Esophagus (tissue), 2 donors: ENCODE data around the gene B4GALT2. TPM values are rescaled to one million over a fixed set of nuclear protein-coding genes. Genes with fewer than 3 reads are reported as not detected.
A peak's percentile ranks its signal among the peaks of the same experiment; 100 is the strongest.

Source experiments
- H3K27ac ChIP-seq, 2 donors: one replicate each; pipeline ENCODE4 v1.5.1; 2013; ENCODE audit warnings: low read depth in 2 of 2, mild to moderate bottlenecking in 2 of 2, inconsistent platforms in 1 of 2, low read length in 1 of 2, moderate library complexity in 1 of 2
- H3K27me3 ChIP-seq, 2 donors: one replicate each; pipeline ENCODE4 v1.6.1; 2013; ENCODE audit warnings: low read length in 2 of 2, control low read depth in 1 of 2, mild to moderate bottlenecking in 1 of 2; ENCODE audit not compliant: insufficient read depth in 2 of 2, control insufficient read depth in 1 of 2
- H3K36me3 ChIP-seq, 2 donors: one replicate each; pipeline ENCODE4 v1.6.1; 2013; ENCODE audit warnings: low read length in 1 of 2; ENCODE audit not compliant: control insufficient read depth in 2 of 2, insufficient read depth in 2 of 2
- H3K4me1 ChIP-seq, 2 donors: one replicate each; pipeline ENCODE4 v1.6.1; 2013; ENCODE audit warnings: low read length in 1 of 2; ENCODE audit not compliant: control insufficient read depth in 2 of 2, insufficient read depth in 2 of 2
- H3K4me3 ChIP-seq, 2 donors: one replicate each; pipeline ENCODE4 v1.5.1; 2013; ENCODE audit warnings: low read length in 2 of 2, mild to moderate bottlenecking in 2 of 2, low read depth in 1 of 2, moderate library complexity in 1 of 2
- H3K9me3 ChIP-seq, 2 donors: one replicate each; pipeline ENCODE4 v1.6.1; 2013; ENCODE audit warnings: mild to moderate bottlenecking in 2 of 2, low read depth in 1 of 2, low read length in 1 of 2, moderate library complexity in 1 of 2; ENCODE audit not compliant: control insufficient read depth in 2 of 2, insufficient read depth in 1 of 2
- WGBS, 2 donors: extraction: QIAGEN DNeasy Blood & Tissue Kit; methylation state at CpG; one replicate each; pipeline ENCODE4 v1.1.7; 2013; 5-methylcytosine and 5-hydroxymethylcytosine counted together
- polyA plus RNA-seq, 2 donors: library from polyadenylated mRNA; stranded (reverse); fragments of 200-250 nt; gene quantifications; one replicate each; pipeline ENCODE4 v1.2.3, GENCODE V29; 2013
- donor health status: healthy with polysubstance abuse.
- donor health status: Bipolar disorder and iron deficiency.

The B4GALT2 gene
- polyA plus RNA-seq, 2 donors: 22.7 to 30.6 TPM

- 49 to 54% methylated on average over 5 of the region's 5 CpGs for WGBS, 2 donors
- no peak overlapping the region for H3K27ac ChIP-seq
- H3K4me1 ChIP-seq: peaks cover 3 to 33% of the 10 kb centered on the region in 2 donors
- H3K4me3 ChIP-seq: no peak overlapping the region
- no peaks in the 10 kb centered on the region for H3K9me3 ChIP-seq
- no peaks in the 10 kb centered on the region for H3K36me3 ChIP-seq
- H3K27me3 ChIP-seq: no peaks in the 10 kb centered on the region
Observed at GRCh38 chr1:43934986-43935324, 44.1 kb upstream of the B4GALT2 start.

DNA sequence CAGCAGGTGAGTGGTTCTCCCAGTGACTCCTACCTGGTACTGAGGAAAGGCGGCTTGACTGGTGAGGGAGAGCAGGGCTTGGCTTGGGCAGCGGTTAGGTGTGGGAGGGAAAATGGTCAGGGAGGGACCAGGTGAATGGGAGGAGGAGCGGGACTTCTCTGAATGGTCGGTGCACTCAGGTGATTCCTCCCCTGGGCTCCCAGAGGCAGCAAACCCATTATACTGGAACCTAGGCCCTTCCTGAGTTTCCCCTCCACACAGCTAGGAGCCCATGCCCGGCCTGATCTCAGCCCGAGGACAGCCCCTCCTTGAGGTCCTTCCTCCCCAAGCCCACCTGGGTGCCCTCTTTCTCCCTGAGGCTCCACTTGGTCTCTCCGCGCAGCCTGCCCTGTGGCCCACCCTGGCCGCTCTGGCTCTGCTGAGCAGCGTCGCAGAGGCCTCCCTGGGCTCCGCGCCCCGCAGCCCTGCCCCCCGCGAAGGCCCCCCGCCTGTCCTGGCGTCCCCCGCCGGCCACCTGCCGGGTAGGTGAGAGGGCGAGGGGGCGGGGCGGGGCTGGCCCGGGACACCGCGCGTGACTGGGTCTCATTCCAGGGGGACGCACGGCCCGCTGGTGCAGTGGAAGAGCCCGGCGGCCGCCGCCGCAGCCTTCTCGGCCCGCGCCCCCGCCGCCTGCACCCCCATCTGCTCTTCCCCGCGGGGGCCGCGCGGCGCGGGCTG lies 43.1 kb upstream of the B4GALT2 start:
- WGBS, 2 donors: 11 to 16% methylated on average over 32 to 48 of the region's 48 CpGs
- no peaks in the 10 kb centered on the region for H3K27me3 ChIP-seq
- H3K4me1 ChIP-seq: peaks cover 3 to 31% of the 10 kb centered on the region in 2 donors
- peak overlapping the region; percentile 21 to 56 for H3K4me3 ChIP-seq
- no peaks in the 10 kb centered on the region for H3K36me3 ChIP-seq
- no peak overlapping the region for H3K27ac ChIP-seq
- no peaks in the 10 kb centered on the region for H3K9me3 ChIP-seq

- Histone ChIP-seq H3K36me3 (no peaks in the 10 kb centered on the region), H3K4me3 (peak overlapping the region; percentile 34 to 56), H3K9me3 (no peaks in the 10 kb centered on the region), H3K27ac (peak overlapping the region in 1 of 2 donors; percentile 34), H3K4me1 (peaks cover 3 to 29% of the 10 kb centered on the region in 2 donors), H3K27me3 (no peaks in the 10 kb centered on the region)
- WGBS, 2 donors: 13 to 18% methylated on average over 44 to 56 of the region's 56 CpGs
Observed at GRCh38 chr1:43936431-43937151, 42.4 kb upstream of the B4GALT2 start.

- Histone ChIP-seq H3K4me1 (peaks cover 3 to 29% of the 10 kb centered on the region in 2 donors), H3K36me3 (no peaks in the 10 kb centered on the region), H3K27me3 (no peaks in the 10 kb centered on the region), H3K27ac (no peak overlapping the region), H3K4me3 (no peak overlapping the region), H3K9me3 (no peaks in the 10 kb centered on the region)
- WGBS, 2 donors: 55 to 71% methylated on average over 8 of the region's 8 CpGs
Observed at GRCh38 chr1:43937179-43937865, 41.7 kb upstream of the B4GALT2 start.

- no peaks in the 10 kb centered on the region for H3K9me3 ChIP-seq
- H3K4me1 ChIP-seq: peaks cover 3 to 25% of the 10 kb centered on the region in 2 donors
- 84 to 85% methylated on average over 10 of the region's 10 CpGs for WGBS, 2 donors
- no peaks in the 10 kb centered on the region for H3K36me3 ChIP-seq
- no peak overlapping the region for H3K27ac ChIP-seq
- no peaks in the 10 kb centered on the region for H3K27me3 ChIP-seq
- H3K4me3 ChIP-seq: no peak overlapping the region
Observed at GRCh38 chr1:43938383-43938782, 40.6 kb upstream of the B4GALT2 start.

DNA sequence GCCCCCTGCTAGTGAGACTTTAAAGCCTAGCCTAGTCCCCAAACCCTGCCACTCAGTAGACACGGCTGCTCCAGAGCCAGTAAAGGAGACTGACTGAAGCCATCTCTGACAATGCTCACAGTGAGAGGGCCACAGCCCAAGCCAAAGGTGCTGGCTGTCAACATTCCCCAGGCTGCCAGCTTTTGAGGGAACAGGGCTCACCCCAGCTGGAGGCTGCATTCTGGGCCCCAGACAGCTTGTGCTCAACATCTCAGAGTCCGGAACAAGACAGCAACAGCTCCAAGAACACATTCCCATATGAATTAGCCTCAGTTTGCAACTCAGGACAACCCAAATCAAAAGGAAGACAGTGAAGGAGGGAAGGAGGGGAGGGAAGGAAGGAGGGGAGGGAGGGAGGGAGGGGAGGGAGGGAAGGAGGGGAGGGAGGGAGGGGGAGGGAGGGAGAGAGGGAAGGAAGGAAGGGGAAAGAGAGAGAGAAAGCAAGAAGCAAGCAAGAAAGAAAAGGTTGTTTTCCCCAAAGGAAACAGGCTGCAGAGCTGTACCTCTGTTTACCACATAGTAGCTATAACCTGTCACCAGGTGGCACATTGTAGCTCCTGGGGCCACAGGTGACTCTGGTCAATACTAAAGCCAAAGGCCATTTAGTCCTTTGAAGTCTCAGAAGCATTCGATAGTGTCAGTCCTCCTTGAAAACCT lies 40.0 kb upstream of the B4GALT2 start:
- Histone ChIP-seq H3K36me3 (no peaks in the 10 kb centered on the region), H3K27me3 (no peaks in the 10 kb centered on the region), H3K4me1 (peaks cover 0 to 21% of the 10 kb centered on the region in 2 donors), H3K9me3 (no peaks in the 10 kb centered on the region), H3K27ac (no peak overlapping the region), H3K4me3 (no peak overlapping the region)
- 72 to 80% methylated on average over 3 of the region's 3 CpGs for WGBS, 2 donors

DNA sequence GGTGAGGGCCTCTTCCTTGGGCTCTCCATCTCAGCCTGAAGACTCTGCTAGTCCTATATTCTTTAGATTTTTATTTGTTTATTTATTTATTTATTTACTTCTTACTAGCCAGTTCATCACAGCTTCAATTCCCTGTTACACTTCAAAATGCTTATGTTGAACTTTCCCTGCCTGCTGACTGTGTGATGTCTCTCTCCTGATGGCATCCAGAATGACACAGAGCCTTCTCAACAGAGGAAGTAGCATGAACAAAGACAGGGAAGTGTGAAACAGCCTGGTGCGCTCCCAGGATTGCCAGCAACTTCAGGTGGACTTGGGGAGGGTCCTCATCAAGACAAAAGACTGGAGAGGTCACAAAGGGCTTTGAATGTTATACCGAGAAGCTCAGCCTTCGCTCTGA lies 36.6 kb upstream of the B4GALT2 start:
- peaks cover 1 to 2% of the 10 kb centered on the region in 2 donors for H3K4me1 ChIP-seq
- 90 to 95% methylated on average over 3 of the region's 3 CpGs for WGBS, 2 donors
- no peaks in the 10 kb centered on the region for H3K36me3 ChIP-seq
- no peak overlapping the region for H3K27ac ChIP-seq
- H3K4me3 ChIP-seq: no peak overlapping the region
- no peaks in the 10 kb centered on the region for H3K27me3 ChIP-seq
- H3K9me3 ChIP-seq: no peaks in the 10 kb centered on the region

DNA sequence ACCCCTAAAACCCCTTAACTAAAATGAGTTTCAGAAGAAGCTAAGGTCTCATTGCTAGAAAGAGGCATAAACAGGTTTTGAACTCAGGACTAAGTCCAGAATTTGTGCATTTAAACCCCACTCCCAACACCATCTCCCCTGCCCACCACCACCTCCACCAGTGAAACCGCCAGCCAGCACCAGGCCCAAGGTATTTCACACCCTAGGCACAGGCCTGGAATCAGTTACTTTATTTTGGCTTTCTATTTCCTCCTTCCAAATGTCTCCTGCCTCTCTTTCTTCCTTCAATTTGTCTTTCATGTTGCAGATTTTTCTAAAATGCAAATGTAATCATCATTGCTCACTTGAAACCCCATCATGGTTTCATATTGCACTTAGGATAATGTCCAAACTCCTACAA lies 34.1 kb upstream of the B4GALT2 start:
- no peak overlapping the region for H3K4me3 ChIP-seq
- H3K27ac ChIP-seq: no peak overlapping the region
- no peaks in the 10 kb centered on the region for H3K9me3 ChIP-seq
- peaks cover 0 to 7% of the 10 kb centered on the region in 2 donors for H3K36me3 ChIP-seq
- WGBS, 2 donors: 98 to 100% methylated on average over 1 of the region's 1 CpG
- no peaks in the 10 kb centered on the region for H3K27me3 ChIP-seq
- peaks cover 13 to 15% of the 10 kb centered on the region in 2 donors for H3K4me1 ChIP-seq

DNA sequence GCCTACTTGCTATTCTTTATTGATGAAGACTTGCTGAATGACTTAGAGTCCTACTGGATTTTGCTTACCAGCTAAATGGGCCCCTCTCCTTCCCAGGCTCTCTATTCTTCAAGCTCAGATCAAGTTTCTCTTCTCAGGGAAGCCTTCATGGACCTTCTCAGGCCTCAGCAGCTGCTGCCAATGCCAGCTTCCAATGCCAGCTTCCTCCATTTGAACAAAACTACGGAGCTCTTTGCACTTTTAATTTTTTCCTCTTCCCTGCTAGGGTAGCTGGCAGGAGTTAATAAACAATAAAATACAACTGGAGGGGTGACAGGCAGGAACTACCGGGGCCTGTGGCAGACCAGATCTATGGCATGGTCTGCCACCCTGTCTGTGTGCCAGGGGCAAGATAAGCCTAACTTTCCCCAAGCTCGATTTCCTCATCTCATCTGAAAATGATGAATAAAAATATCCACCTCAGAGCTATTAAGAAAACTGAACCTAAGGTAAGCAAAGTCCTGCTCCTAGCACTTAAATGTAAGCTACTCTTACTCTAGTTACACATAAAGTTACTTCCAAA lies 33.3 kb upstream of the B4GALT2 start:
- peaks cover 13 to 17% of the 10 kb centered on the region in 2 donors for H3K4me1 ChIP-seq
- peaks cover 0 to 9% of the 10 kb centered on the region in 2 donors for H3K36me3 ChIP-seq
- H3K9me3 ChIP-seq: no peaks in the 10 kb centered on the region
- H3K4me3 ChIP-seq: peak overlapping the region; percentile 80 to 82
- 4 to 7% methylated on average over 3 of the region's 3 CpGs for WGBS, 2 donors
- peak overlapping the region in 1 of 2 donors; percentile 83 for H3K27ac ChIP-seq
- no peaks in the 10 kb centered on the region for H3K27me3 ChIP-seq
